ENCODE results near the gene XCL1. TPM values are rescaled to one million over a fixed set of nuclear protein-coding genes. Genes with fewer than 3 reads are reported as not detected.

The XCL1 gene
- total and polyA plus RNA-seq, 12 donors, result 0.07 to 2.3 (median 0.39) TPM; not detected in 2

GRCh38 chr1:168605443-168605842 is 29.0 kb downstream of the XCL1 start:
- H3K4me1 ChIP-seq, result peaks cover 0 to 24% (median 8%) of the 10 kb centered on the region in 9 donors
- ATAC-seq, result no peak
- H3K36me3 ChIP-seq, result no peaks in the 10 kb centered on the region
- no peak overlapping the region for H3K27ac ChIP-seq
- no peak for DNase-seq
- no peak for TF ChIP-seq CTCF (IDR thresholded peaks at IDR 0.05)
- H3K4me3 ChIP-seq, result no peak overlapping the region
- H3K27me3 ChIP-seq, result no peaks in the 10 kb centered on the region
- intact Hi-C loops (cut with DNase I), result loop anchor here in 5 of 10 donors (5.0 to 10.0 kb wide), 5 partner anchors 502 to 939 kb away; partner anchors contain the start of gene ATP1B1 (in 1 of the 5)
- H3K9me3 ChIP-seq, result no peaks in the 10 kb centered on the region

- H3K27me3 ChIP-seq, result no peaks in the 10 kb centered on the region
- intact Hi-C loops (cut with DNase I), result loop anchor here in 5 of 10 donors (5.0 to 10.0 kb wide), 5 partner anchors 501 to 939 kb away; partner anchors contain the start of gene ATP1B1 (in 1 of the 5)
- no peak for DNase-seq
- TF ChIP-seq CTCF (IDR thresholded peaks at IDR 0.05), result no peak
- H3K4me3 ChIP-seq, result no peak overlapping the region
- peaks cover 0 to 24% (median 8%) of the 10 kb centered on the region in 9 donors for H3K4me1 ChIP-seq
- no peaks in the 10 kb centered on the region for H3K9me3 ChIP-seq
- ATAC-seq, result no peak
- no peaks in the 10 kb centered on the region for H3K36me3 ChIP-seq
- H3K27ac ChIP-seq, result no peak overlapping the region
Observed at GRCh38 chr1:168606096-168606495, 29.7 kb downstream of the XCL1 start.

GRCh38 chr1:168607872-168608428 is 31.5 kb downstream of the XCL1 start:
- no peak overlapping the region for H3K4me3 ChIP-seq

More at GRCh38 chr1:168607872-168608428, 31.5 kb downstream of the XCL1 start:
- peak in 4 of 8 donors; percentile 33 to 89 (median 80) for ATAC-seq
- peak overlapping the region in 6 of 10 donors; percentile 22 to 64 (median 46) for H3K27ac ChIP-seq
- no peaks in the 10 kb centered on the region for H3K27me3 ChIP-seq
- no peaks in the 10 kb centered on the region for H3K36me3 ChIP-seq
- intact Hi-C loops (cut with DNase I), result loop anchor here in 5 of 10 donors (2.0 to 10.0 kb wide), 6 partner anchors 499 to 937 kb away; partner anchors contain the start of gene ATP1B1 (in 1 of the 5)
- DNase-seq, result no peak
- TF ChIP-seq CTCF (IDR thresholded peaks at IDR 0.05), result no peak
- H3K9me3 ChIP-seq, result no peaks in the 10 kb centered on the region
- WGBS, 2 donors, result 66 to 79% methylated on average over 3 of the region's 3 CpGs
- H3K4me1 ChIP-seq, result peaks cover 0 to 25% (median 10%) of the 10 kb centered on the region in 9 donors
